Trophoblast cell (in vitro differentiated cells and primary cell): ENCODE data around the gene SEMA3F.
A peak's percentile ranks its signal among the peaks of the same experiment; 100 is the strongest.

Source experiments
- DNase-seq, 2 donors: peaks; one replicate each; pipeline ENCODE4 v3.0.0-alpha.2; 2016
- H2AFZ ChIP-seq: 2 replicates; pipeline ENCODE4 v1.6.1; 2013; ENCODE audit warnings: low read length, moderate library complexity, mild to moderate bottlenecking; ENCODE audit not compliant: insufficient read depth, poor library complexity
- H2AK5ac ChIP-seq: 2 replicates; pipeline ENCODE4 v1.6.1; 2013; ENCODE audit warnings: mild to moderate bottlenecking, low read length
- H2BK120ac ChIP-seq: 2 replicates; pipeline ENCODE4 v1.6.1; 2013; ENCODE audit warnings: low read length, mild to moderate bottlenecking, moderate library complexity; ENCODE audit not compliant: insufficient read depth, poor library complexity
- H2BK12ac ChIP-seq: 2 replicates; pipeline ENCODE4 v1.6.1; 2013; ENCODE audit warnings: mild to moderate bottlenecking, low read length, moderate library complexity
- H2BK5ac ChIP-seq: 2 replicates; pipeline ENCODE4 v1.6.1; 2013; ENCODE audit warnings: low read length, low read depth, moderate library complexity, mild to moderate bottlenecking; ENCODE audit not compliant: poor library complexity
- H3K14ac ChIP-seq: 2 replicates; pipeline ENCODE4 v1.6.1; 2013; ENCODE audit warnings: mild to moderate bottlenecking, low read length
- H3K18ac ChIP-seq: 2 replicates; pipeline ENCODE4 v1.6.1; 2013; ENCODE audit warnings: mild to moderate bottlenecking, low read length
- H3K23ac ChIP-seq: 2 replicates; pipeline ENCODE4 v1.6.1; 2013; ENCODE audit warnings: low read length
- H3K27ac ChIP-seq: 2 replicates; pipeline ENCODE4 v1.5.1; 2013; ENCODE audit warnings: low read depth, mild to moderate bottlenecking, inconsistent platforms, low read length, moderate library complexity
- H3K27me3 ChIP-seq: 2 replicates; pipeline ENCODE4 v1.6.1; 2013; ENCODE audit warnings: inconsistent platforms, mild to moderate bottlenecking, low read length, moderate library complexity; ENCODE audit not compliant: insufficient read depth
- H3K36me3 ChIP-seq, 2 experiments: 1 replicate in 1 of 2; 2 replicates in 1 of 2; pipeline ENCODE4 v1.6.1; 2013; ENCODE audit warnings: low read length in 2 of 2, mild to moderate bottlenecking in 2 of 2, moderate library complexity in 1 of 2; ENCODE audit not compliant: insufficient read depth in 2 of 2, control insufficient read depth in 1 of 2
- H3K4ac ChIP-seq: 2 replicates; pipeline ENCODE4 v1.6.1; 2013; ENCODE audit warnings: low read depth, mild to moderate bottlenecking, low read length, moderate library complexity
- H3K4me1 ChIP-seq, 2 experiments: 1 replicate in 1 of 2; 2 replicates in 1 of 2; pipeline ENCODE4 v1.6.1; 2013; ENCODE audit warnings: low read length in 2 of 2, mild to moderate bottlenecking in 2 of 2, moderate library complexity in 1 of 2; ENCODE audit not compliant: insufficient read depth in 2 of 2, control insufficient read depth in 1 of 2
- H3K4me2 ChIP-seq: 2 replicates; pipeline ENCODE4 v1.6.1; 2013; ENCODE audit warnings: inconsistent platforms, mild to moderate bottlenecking, low read length, moderate library complexity
- H3K4me3 ChIP-seq: 2 replicates; pipeline ENCODE4 v1.5.1; 2013; ENCODE audit warnings: mild to moderate bottlenecking, low read depth, low read length, inconsistent platforms
- H3K79me1 ChIP-seq: one replicate; pipeline ENCODE4 v1.6.1; 2013; ENCODE audit warnings: low read length
- H3K79me2 ChIP-seq: 2 replicates; pipeline ENCODE4 v1.6.1; 2013; ENCODE audit warnings: low read length, mild to moderate bottlenecking; ENCODE audit not compliant: control insufficient read depth, insufficient read depth, poor library complexity
- H3K9ac ChIP-seq: 2 replicates; pipeline ENCODE4 v1.6.1; 2013; ENCODE audit warnings: mild to moderate bottlenecking, low read length
- H3K9me3 ChIP-seq: 2 replicates; pipeline ENCODE4 v1.6.1; 2013; ENCODE audit warnings: low read depth, mild to moderate bottlenecking, control low read depth, inconsistent platforms, low read length; ENCODE audit not compliant: insufficient read depth
- H4K12ac ChIP-seq: 2 replicates; pipeline ENCODE4 v1.6.1; 2013; ENCODE audit warnings: low read depth, mild to moderate bottlenecking, low read length, moderate library complexity
- H4K8ac ChIP-seq: 2 replicates; pipeline ENCODE4 v1.6.1; 2013; ENCODE audit warnings: low read depth, mild to moderate bottlenecking, low read length, moderate library complexity
- H4K91ac ChIP-seq: one replicate; pipeline ENCODE4 v1.6.1; 2013; ENCODE audit warnings: low read depth, mild to moderate bottlenecking, low read length, moderate library complexity
- WGBS: extraction: QIAGEN DNeasy Blood & Tissue Kit; methylation state at CpG from one replicate; pipeline ENCODE4 v1.1.7; 2013; ENCODE audit warnings: missing lambda C conversion rate; ENCODE audit not compliant: insufficient read length, insufficient coverage; ENCODE audit errors: extremely low coverage; 5-methylcytosine and 5-hydroxymethylcytosine counted together

SEMA3F gene

GRCh38 chr3:50157827-50158529 is 2.9 kb downstream of the SEMA3F start:
- Histone ChIP-seq H3K79me2 (peaks cover 5% of the 10 kb centered on the region), H3K4me3 (no peak overlapping the region), H3K9ac (no peak overlapping the region), H3K23ac (no peak overlapping the region), H3K79me1 (peaks cover 9% of the 10 kb centered on the region), H2AFZ (no peak overlapping the region), H2AK5ac (no peak overlapping the region), H3K4me2 (no peak overlapping the region), H3K27me3 (no peaks in the 10 kb centered on the region), H4K12ac (no peak overlapping the region), H3K4me1 (peaks cover 15 to 28% of the 10 kb centered on the region in 2 experiments), H4K91ac (no peak overlapping the region), H4K8ac (no peak overlapping the region), H2BK5ac (no peak overlapping the region), H3K27ac (no peak overlapping the region), H3K14ac (no peak overlapping the region), H3K18ac (no peak overlapping the region), H3K9me3 (peaks cover 4% of the 10 kb centered on the region), H3K36me3 (peaks cover 19 to 23% of the 10 kb centered on the region in 2 experiments), H2BK12ac (no peak overlapping the region), H2BK120ac (no peak overlapping the region), H3K4ac (no peak overlapping the region)
- WGBS, result no CpG with 5 or more reads among the region's 12 CpGs
- DNase-seq, result no peak

DNA sequence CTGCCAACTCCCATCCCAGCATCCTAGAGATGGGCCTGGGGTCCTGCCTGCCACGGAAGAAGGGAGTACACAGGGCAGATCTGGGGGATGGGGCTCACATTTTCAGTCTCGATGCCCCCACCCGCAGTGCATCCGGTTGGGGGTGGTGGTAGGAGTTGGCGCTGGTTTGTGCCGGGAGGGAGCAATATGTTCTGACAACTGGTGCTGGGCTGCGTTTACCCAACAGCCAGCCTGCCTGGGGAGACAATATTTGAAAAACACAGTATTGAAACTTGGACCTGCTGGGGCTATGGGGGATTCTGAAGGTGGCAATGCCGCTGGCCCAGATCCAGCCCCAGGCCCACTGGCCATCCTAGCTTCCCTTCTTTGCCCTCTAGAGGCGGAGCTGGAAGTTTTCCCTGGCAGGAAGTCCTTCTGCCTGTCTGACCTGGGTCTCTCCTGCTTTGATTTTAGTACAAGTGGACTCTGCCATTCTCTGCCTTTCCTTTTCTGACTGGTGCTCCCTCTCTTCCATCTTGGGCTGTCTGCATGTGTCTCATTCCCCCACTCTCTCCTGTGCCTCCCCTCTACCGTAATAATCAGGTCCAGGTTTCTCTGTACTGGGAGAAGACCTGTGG is 3.5 kb downstream of the SEMA3F start:
- no peak overlapping the region for H3K23ac ChIP-seq
- H3K79me1 ChIP-seq, result peaks cover 9% of the 10 kb centered on the region
- H3K4ac ChIP-seq, result no peak overlapping the region
- H4K91ac ChIP-seq, result no peak overlapping the region
- H3K4me3 ChIP-seq, result no peak overlapping the region
- H3K18ac ChIP-seq, result no peak overlapping the region
- no peak overlapping the region for H2AFZ ChIP-seq
- H2BK12ac ChIP-seq, result no peak overlapping the region
- H3K36me3 ChIP-seq, result peaks cover 19 to 25% of the 10 kb centered on the region in 2 experiments
- H3K27me3 ChIP-seq, result no peaks in the 10 kb centered on the region
- no peak overlapping the region for H3K4me2 ChIP-seq
- H3K14ac ChIP-seq, result no peak overlapping the region
- peaks cover 4% of the 10 kb centered on the region for H3K9me3 ChIP-seq
- DNase-seq, result no peak
- no CpG with 5 or more reads among the region's 10 CpGs for WGBS
- H4K12ac ChIP-seq, result no peak overlapping the region
- H3K27ac ChIP-seq, result no peak overlapping the region
- H3K9ac ChIP-seq, result peak overlapping the region; percentile 17
- no peak overlapping the region for H2AK5ac ChIP-seq
- no peak overlapping the region for H2BK120ac ChIP-seq
- no peak overlapping the region for H2BK5ac ChIP-seq
- H4K8ac ChIP-seq, result no peak overlapping the region
- peaks cover 5% of the 10 kb centered on the region for H3K79me2 ChIP-seq
- H3K4me1 ChIP-seq, result peaks cover 15 to 28% of the 10 kb centered on the region in 2 experiments

GRCh38 chr3:50160561-50160983 is 5.4 kb downstream of the SEMA3F start:
- no peak overlapping the region for H3K4ac ChIP-seq
- H3K36me3 ChIP-seq, result peaks cover 21 to 25% of the 10 kb centered on the region in 2 experiments
- no peak overlapping the region for H2BK12ac ChIP-seq
- no peak overlapping the region for H3K18ac ChIP-seq
- H3K27ac ChIP-seq, result no peak overlapping the region
- no peak overlapping the region for H3K23ac ChIP-seq
- H3K4me3 ChIP-seq, result no peak overlapping the region
- WGBS, result no CpG with 5 or more reads among the region's 7 CpGs
- H2AK5ac ChIP-seq, result no peak overlapping the region
- no peak overlapping the region for H3K9ac ChIP-seq
- no peaks in the 10 kb centered on the region for H3K27me3 ChIP-seq
- no peak overlapping the region for H3K4me2 ChIP-seq
- H2BK5ac ChIP-seq, result no peak overlapping the region
- peaks cover 12 to 23% of the 10 kb centered on the region in 2 experiments for H3K4me1 ChIP-seq
- H4K8ac ChIP-seq, result no peak overlapping the region
- H2BK120ac ChIP-seq, result no peak overlapping the region
- no peak overlapping the region for H4K12ac ChIP-seq
- H3K79me1 ChIP-seq, result peaks cover 9% of the 10 kb centered on the region
- no peak overlapping the region for H3K14ac ChIP-seq
- DNase-seq, result no peak
- peaks cover 4% of the 10 kb centered on the region for H3K9me3 ChIP-seq
- peaks cover 5% of the 10 kb centered on the region for H3K79me2 ChIP-seq
- no peak overlapping the region for H4K91ac ChIP-seq
- no peak overlapping the region for H2AFZ ChIP-seq

- Histone ChIP-seq H3K9ac (no peak overlapping the region), H3K4me2 (no peak overlapping the region), H4K91ac (no peak overlapping the region), H2BK5ac (no peak overlapping the region), H3K23ac (no peak overlapping the region), H4K12ac (no peak overlapping the region), H3K79me1 (peaks cover 7% of the 10 kb centered on the region), H2BK12ac (no peak overlapping the region), H3K36me3 (peaks cover 21 to 25% of the 10 kb centered on the region in 2 experiments), H3K79me2 (peaks cover 2% of the 10 kb centered on the region), H3K27ac (no peak overlapping the region), H2AK5ac (no peak overlapping the region), H2AFZ (no peak overlapping the region), H3K9me3 (peaks cover 4% of the 10 kb centered on the region), H3K4ac (no peak overlapping the region), H3K4me3 (no peak overlapping the region), H3K4me1 (peaks cover 12 to 23% of the 10 kb centered on the region in 2 experiments), H3K18ac (no peak overlapping the region), H3K27me3 (no peaks in the 10 kb centered on the region), H2BK120ac (no peak overlapping the region), H3K14ac (no peak overlapping the region), H4K8ac (no peak overlapping the region)
- DNase-seq, result no peak
- no CpG with 5 or more reads among the region's 13 CpGs for WGBS
These were observed 6.2 kb downstream of the SEMA3F start for GRCh38 chr3:50161320-50161719.
